ENCODE data around the gene EML6.

Gene EML6

GRCh38 chr2:54912893-54913292, 189.4 kb downstream of the EML6 start:
- DNase-seq, result no peak
- in situ Hi-C loops (cut with HindIII; ENCODE audit: low pct_ligation_motif_present, low pct_unique_long_range_greater_than_20kb, low sequenced_read_pairs), result no loop called here

- no peak for DNase-seq
- in situ Hi-C loops (cut with HindIII; ENCODE audit: low pct_ligation_motif_present, low pct_unique_long_range_greater_than_20kb, low sequenced_read_pairs), result no loop called here
Observed at GRCh38 chr2:54914637-54915036, 191.2 kb downstream of the EML6 start.

GRCh38 chr2:54915101-54915500, 191.6 kb downstream of the EML6 start:
- in situ Hi-C loops (cut with HindIII; ENCODE audit: low pct_ligation_motif_present, low pct_unique_long_range_greater_than_20kb, low sequenced_read_pairs), result no loop called here
- no peak for DNase-seq

GRCh38 chr2:54916637-54917036, 193.2 kb downstream of the EML6 start:
- no peak for DNase-seq
- in situ Hi-C loops (cut with HindIII; ENCODE audit: low pct_ligation_motif_present, low pct_unique_long_range_greater_than_20kb, low sequenced_read_pairs), result no loop called here

GRCh38 chr2:54918647-54919280, 195.3 kb downstream of the EML6 start:
- DNase-seq, result no peak
- in situ Hi-C loops (cut with HindIII; ENCODE audit: low pct_ligation_motif_present, low pct_unique_long_range_greater_than_20kb, low sequenced_read_pairs), result no loop called here

GRCh38 chr2:54920660-54921059, 197.2 kb downstream of the EML6 start:
- in situ Hi-C loops (cut with HindIII; ENCODE audit: low pct_ligation_motif_present, low pct_unique_long_range_greater_than_20kb, low sequenced_read_pairs), result no loop called here

GRCh38 chr2:54924121-54924520, 200.7 kb downstream of the EML6 start:
- DNase-seq, result no peak
- in situ Hi-C loops (cut with HindIII; ENCODE audit: low pct_ligation_motif_present, low pct_unique_long_range_greater_than_20kb, low sequenced_read_pairs), result no loop called here

More at GRCh38 chr2:54920660-54921059, 197.2 kb downstream of the EML6 start:
- DNase-seq, result no peak

- in situ Hi-C loops (cut with HindIII; ENCODE audit: low pct_ligation_motif_present, low pct_unique_long_range_greater_than_20kb, low sequenced_read_pairs), result no loop called here
- DNase-seq, result no peak
Observed at GRCh38 chr2:54925022-54925421, 201.6 kb downstream of the EML6 start.

- no peak for DNase-seq
- in situ Hi-C loops (cut with HindIII; ENCODE audit: low pct_ligation_motif_present, low pct_unique_long_range_greater_than_20kb, low sequenced_read_pairs), result no loop called here
Observed at GRCh38 chr2:54927085-54927750, 203.8 kb downstream of the EML6 start.

GRCh38 chr2:54927751-54928615, 204.5 kb downstream of the EML6 start:
- DNase-seq, result no peak
- in situ Hi-C loops (cut with HindIII; ENCODE audit: low pct_ligation_motif_present, low pct_unique_long_range_greater_than_20kb, low sequenced_read_pairs), result no loop called here

GRCh38 chr2:54928719-54929118, 205.3 kb downstream of the EML6 start:
- in situ Hi-C loops (cut with HindIII; ENCODE audit: low pct_ligation_motif_present, low pct_unique_long_range_greater_than_20kb, low sequenced_read_pairs), result no loop called here
- DNase-seq, result no peak

GRCh38 chr2:54931473-54931872, 208.0 kb downstream of the EML6 start:
- in situ Hi-C loops (cut with HindIII; ENCODE audit: low pct_ligation_motif_present, low pct_unique_long_range_greater_than_20kb, low sequenced_read_pairs), result no loop called here

GRCh38 chr2:54935389-54935788, 211.9 kb downstream of the EML6 start:
- in situ Hi-C loops (cut with HindIII; ENCODE audit: low pct_ligation_motif_present, low pct_unique_long_range_greater_than_20kb, low sequenced_read_pairs), result no loop called here
- DNase-seq, result no peak

More at GRCh38 chr2:54931473-54931872, 208.0 kb downstream of the EML6 start:
- DNase-seq, result no peak

- in situ Hi-C loops (cut with HindIII; ENCODE audit: low pct_ligation_motif_present, low pct_unique_long_range_greater_than_20kb, low sequenced_read_pairs), result no loop called here
- DNase-seq, result no peak
Observed at GRCh38 chr2:54936766-54937165, 213.3 kb downstream of the EML6 start.

- in situ Hi-C loops (cut with HindIII; ENCODE audit: low pct_ligation_motif_present, low pct_unique_long_range_greater_than_20kb, low sequenced_read_pairs), result no loop called here
Observed at GRCh38 chr2:54939446-54940118, 216.1 kb downstream of the EML6 start.

GRCh38 chr2:54940723-54941122, 217.3 kb downstream of the EML6 start:
- in situ Hi-C loops (cut with HindIII; ENCODE audit: low pct_ligation_motif_present, low pct_unique_long_range_greater_than_20kb, low sequenced_read_pairs), result no loop called here
- no peak for DNase-seq

More at GRCh38 chr2:54939446-54940118, 216.1 kb downstream of the EML6 start:
- no peak for DNase-seq

GRCh38 chr2:54941248-54941984, 218.0 kb downstream of the EML6 start:
- no peak for DNase-seq
- in situ Hi-C loops (cut with HindIII; ENCODE audit: low pct_ligation_motif_present, low pct_unique_long_range_greater_than_20kb, low sequenced_read_pairs), result no loop called here

GRCh38 chr2:54942373-54942772, 218.9 kb downstream of the EML6 start:
- DNase-seq, result no peak
- in situ Hi-C loops (cut with HindIII; ENCODE audit: low pct_ligation_motif_present, low pct_unique_long_range_greater_than_20kb, low sequenced_read_pairs), result no loop called here
